ENCODE measurements around the gene SYCN. TPM values are rescaled to one million over a fixed set of nuclear protein-coding genes. Genes with fewer than 3 reads are reported as not detected.
"Not testable (repeated sequence)": the region's sequence is repeated elsewhere in the genome, so short reads cannot be mapped to it uniquely, and the experiment has no call there.

The SYCN gene
- total RNA-seq, 2 donors from 2014 or later = not detected

DNA sequence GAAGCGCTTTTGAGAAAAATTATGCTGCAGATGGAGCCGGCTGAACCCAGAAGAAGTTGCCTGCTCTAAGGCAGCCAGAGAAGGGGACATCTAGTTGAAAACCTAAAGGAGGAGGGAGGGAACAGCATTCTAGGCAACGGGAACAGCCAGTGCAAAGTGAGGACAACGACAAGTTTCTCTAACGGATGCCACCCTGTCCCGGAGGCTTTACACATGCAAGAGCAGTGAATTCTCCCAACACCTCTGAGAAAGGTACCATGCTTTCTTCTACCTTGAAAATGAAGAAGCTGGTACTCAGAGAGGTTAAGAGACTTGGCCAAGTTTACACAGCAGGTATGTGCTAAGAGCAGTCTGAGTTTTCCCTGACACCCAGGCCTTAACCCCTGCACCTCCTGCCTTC is 34.9 kb upstream of the SYCN start:
- peaks cover 0 to 17% of the 10 kb centered on the region in 2 donors for H3K4me1 Mint-ChIP-seq (ENCODE audit: low read depth in 2 of 2)
- ATAC-seq (no peak), DNase-seq (ENCODE audit: low spot score) (no peak)
- H3K36me3 Mint-ChIP-seq = no peaks in the 10 kb centered on the region
- H3K27ac Mint-ChIP-seq = no peak overlapping the region
- no peaks in the 10 kb centered on the region for H3K9me3 Mint-ChIP-seq
- H3K27me3 Mint-ChIP-seq = no peaks in the 10 kb centered on the region
- no peak overlapping the region for H3K4me3 Mint-ChIP-seq

- Mint-ChIP-seq H3K9me3 (no peaks in the 10 kb centered on the region), H3K36me3 (no peaks in the 10 kb centered on the region), H3K4me1 (ENCODE audit: low read depth in 2 of 2) (peaks cover 0 to 17% of the 10 kb centered on the region in 2 donors), H3K27ac (no peak overlapping the region), H3K27me3 (no peaks in the 10 kb centered on the region), H3K4me3 (no peak overlapping the region)
- no peak for DNase-seq (ENCODE audit: low spot score)
- ATAC-seq = no peak
Observed at GRCh38 chr19:39238209-39238608, 34.1 kb upstream of the SYCN start.

- no peak for DNase-seq (ENCODE audit: low spot score)
- H3K27ac Mint-ChIP-seq = no peak overlapping the region
- H3K27me3 Mint-ChIP-seq = no peaks in the 10 kb centered on the region
- peak; percentile 56 to 69 for ATAC-seq
- no peak overlapping the region for H3K4me3 Mint-ChIP-seq
- peaks cover 0 to 17% of the 10 kb centered on the region in 2 donors for H3K4me1 Mint-ChIP-seq (ENCODE audit: low read depth in 2 of 2)
- no peaks in the 10 kb centered on the region for H3K9me3 Mint-ChIP-seq
- H3K36me3 Mint-ChIP-seq = no peaks in the 10 kb centered on the region
Observed at GRCh38 chr19:39237200-39238184, 33.4 kb upstream of the SYCN start.

GRCh38 chr19:39236527-39236926 is 32.5 kb upstream of the SYCN start:
- DNase-seq (ENCODE audit: low spot score) = no peak
- peak overlapping the region; percentile 6 for H3K4me3 Mint-ChIP-seq

DNA sequence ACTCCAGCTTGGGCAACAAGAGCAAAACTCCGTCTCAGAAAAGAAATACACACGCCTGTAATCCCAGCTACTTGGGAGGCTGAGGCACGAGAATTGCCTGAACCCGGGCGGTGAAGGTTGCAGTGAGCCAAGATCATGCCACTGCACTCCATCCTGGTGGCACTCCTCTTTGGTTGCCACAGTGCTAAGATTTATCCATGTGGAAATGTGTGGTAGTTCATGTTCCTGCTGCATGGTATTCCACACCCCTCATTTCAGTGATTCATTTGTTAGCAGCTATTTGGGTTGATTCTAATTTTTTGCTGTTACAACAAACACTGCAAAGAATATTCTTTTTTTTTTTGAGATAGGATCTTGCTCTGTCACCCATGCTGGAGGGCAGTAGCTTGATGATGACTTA is 28.6 kb upstream of the SYCN start:
- ATAC-seq (no peak), DNase-seq (ENCODE audit: low spot score) (no peak)
- Mint-ChIP-seq H3K9me3 (no peaks in the 10 kb centered on the region), H3K4me3 (no peak overlapping the region), H3K27me3 (no peaks in the 10 kb centered on the region), H3K4me1 (ENCODE audit: low read depth in 2 of 2) (peaks cover 0 to 10% of the 10 kb centered on the region in 2 donors), H3K27ac (no peak overlapping the region), H3K36me3 (no peaks in the 10 kb centered on the region)

More at GRCh38 chr19:39236527-39236926, 32.5 kb upstream of the SYCN start:
- ATAC-seq = peak; percentile 71 to 78
- peaks cover 0 to 17% of the 10 kb centered on the region in 2 donors for H3K4me1 Mint-ChIP-seq (ENCODE audit: low read depth in 2 of 2)
- no peaks in the 10 kb centered on the region for H3K9me3 Mint-ChIP-seq
- H3K27me3 Mint-ChIP-seq = no peaks in the 10 kb centered on the region
- H3K36me3 Mint-ChIP-seq = no peaks in the 10 kb centered on the region
- peak overlapping the region in 1 of 2 donors; percentile 57 for H3K27ac Mint-ChIP-seq

DNA sequence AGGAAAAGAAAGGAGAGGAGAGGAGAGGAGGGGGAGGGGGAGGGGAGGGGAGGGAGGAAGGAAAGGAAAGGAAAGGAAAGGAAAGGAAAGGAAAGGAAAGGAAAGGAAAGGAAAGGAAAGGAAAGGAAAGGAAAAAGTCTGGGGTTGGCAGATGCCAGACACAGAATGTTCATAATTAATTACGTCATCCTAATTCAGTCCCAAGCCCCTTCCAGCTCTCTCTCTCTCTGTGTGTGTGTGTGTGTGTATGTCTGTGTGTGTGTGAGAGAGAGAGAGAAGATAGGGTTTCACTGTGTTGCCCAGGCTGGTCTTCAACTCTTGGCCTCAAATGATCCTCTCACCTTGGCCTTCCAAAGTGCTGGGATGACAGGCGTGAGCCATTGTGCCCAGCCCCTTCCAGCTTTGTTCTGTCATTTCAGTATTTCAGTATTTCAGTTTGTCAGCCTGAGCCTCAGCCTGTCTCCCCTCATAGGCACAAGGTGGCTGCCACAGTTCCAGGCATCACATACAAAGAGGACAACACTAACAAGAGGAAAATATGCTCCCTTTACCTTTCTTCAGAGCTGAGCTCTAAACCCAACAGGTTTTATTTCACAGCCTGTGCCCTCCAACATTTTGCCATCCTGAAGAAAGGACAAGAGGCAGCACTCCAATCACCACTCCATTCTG is 26.2 kb upstream of the SYCN start:
- no peaks in the 10 kb centered on the region for H3K36me3 Mint-ChIP-seq
- ATAC-seq = no peak
- H3K4me3 Mint-ChIP-seq = no peak overlapping the region
- no peaks in the 10 kb centered on the region for H3K9me3 Mint-ChIP-seq
- H3K4me1 Mint-ChIP-seq (ENCODE audit: low read depth in 2 of 2) = no peaks in the 10 kb centered on the region
- H3K27ac Mint-ChIP-seq = no peak overlapping the region
- H3K27me3 Mint-ChIP-seq = peaks cover 3 to 12% of the 10 kb centered on the region in 2 donors
- no peak for DNase-seq (ENCODE audit: low spot score)

DNA sequence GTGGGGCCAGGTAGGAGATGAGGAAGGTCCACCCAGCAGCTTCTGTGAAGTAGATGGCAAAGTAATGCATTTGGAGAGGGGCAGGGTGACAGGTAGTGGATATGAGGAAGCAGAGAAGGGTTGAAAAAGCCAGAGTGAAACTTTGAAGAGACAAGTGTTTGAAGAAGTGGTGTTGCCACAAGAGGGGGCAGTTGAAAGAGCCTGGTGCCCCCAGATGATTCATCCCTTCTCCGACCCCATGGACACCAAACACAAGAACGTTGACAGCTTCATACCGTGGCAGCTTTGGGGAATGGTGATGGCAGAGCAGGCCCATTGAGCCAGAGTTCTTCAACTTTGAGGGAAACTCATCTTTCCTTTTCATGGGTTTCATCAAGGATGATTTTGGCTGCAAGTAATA is 20.8 kb upstream of the SYCN start:
- no peak overlapping the region for H3K4me3 Mint-ChIP-seq
- ATAC-seq = no peak
- no peak overlapping the region for H3K27ac Mint-ChIP-seq
- no peaks in the 10 kb centered on the region for H3K36me3 Mint-ChIP-seq
- no peaks in the 10 kb centered on the region for H3K9me3 Mint-ChIP-seq
- H3K27me3 Mint-ChIP-seq = peaks cover 20 to 42% of the 10 kb centered on the region in 2 donors
- peaks cover 2 to 6% of the 10 kb centered on the region in 2 donors for H3K4me1 Mint-ChIP-seq (ENCODE audit: low read depth in 2 of 2)
- DNase-seq (ENCODE audit: low spot score) = no peak

GRCh38 chr19:39223703-39224279 is 19.7 kb upstream of the SYCN start:
- DNase-seq (ENCODE audit: low spot score) = no peak
- no peaks in the 10 kb centered on the region for H3K9me3 Mint-ChIP-seq
- peaks cover 25 to 42% of the 10 kb centered on the region in 2 donors for H3K27me3 Mint-ChIP-seq

DNA sequence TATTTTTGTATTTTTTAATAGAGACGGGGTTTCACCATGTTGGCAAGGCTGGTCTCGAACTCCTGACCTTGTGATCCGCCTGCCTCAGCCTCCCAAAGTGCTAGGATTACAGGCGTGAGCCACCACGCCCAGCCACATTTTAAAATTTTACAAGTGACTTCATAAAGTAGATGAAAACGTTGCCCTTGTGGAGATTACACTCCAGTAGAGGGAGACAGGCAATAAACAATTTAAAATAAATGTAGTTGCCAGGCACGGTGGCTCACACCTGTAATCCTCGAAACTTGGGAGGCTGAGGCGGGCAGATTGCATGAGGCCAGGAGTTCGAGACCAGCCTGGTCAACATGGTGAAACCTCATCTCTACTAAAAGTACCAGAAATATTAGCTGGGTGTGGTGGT is 15.0 kb upstream of the SYCN start:
- peaks cover 22 to 27% of the 10 kb centered on the region in 2 donors for H3K27me3 Mint-ChIP-seq
- not testable (repeated sequence) for DNase-seq (ENCODE audit: low spot score); H3K9me3 Mint-ChIP-seq; ATAC-seq; H3K27ac Mint-ChIP-seq; H3K4me1 Mint-ChIP-seq (ENCODE audit: low read depth in 2 of 2); H3K36me3 Mint-ChIP-seq; H3K4me3 Mint-ChIP-seq

More at GRCh38 chr19:39223703-39224279, 19.7 kb upstream of the SYCN start:
- Mint-ChIP-seq H3K36me3 (no peaks in the 10 kb centered on the region), H3K27ac (no peak overlapping the region), H3K4me3 (no peak overlapping the region), H3K4me1 (ENCODE audit: low read depth in 2 of 2) (peaks cover 2 to 6% of the 10 kb centered on the region in 2 donors)
- no peak for ATAC-seq

DNA sequence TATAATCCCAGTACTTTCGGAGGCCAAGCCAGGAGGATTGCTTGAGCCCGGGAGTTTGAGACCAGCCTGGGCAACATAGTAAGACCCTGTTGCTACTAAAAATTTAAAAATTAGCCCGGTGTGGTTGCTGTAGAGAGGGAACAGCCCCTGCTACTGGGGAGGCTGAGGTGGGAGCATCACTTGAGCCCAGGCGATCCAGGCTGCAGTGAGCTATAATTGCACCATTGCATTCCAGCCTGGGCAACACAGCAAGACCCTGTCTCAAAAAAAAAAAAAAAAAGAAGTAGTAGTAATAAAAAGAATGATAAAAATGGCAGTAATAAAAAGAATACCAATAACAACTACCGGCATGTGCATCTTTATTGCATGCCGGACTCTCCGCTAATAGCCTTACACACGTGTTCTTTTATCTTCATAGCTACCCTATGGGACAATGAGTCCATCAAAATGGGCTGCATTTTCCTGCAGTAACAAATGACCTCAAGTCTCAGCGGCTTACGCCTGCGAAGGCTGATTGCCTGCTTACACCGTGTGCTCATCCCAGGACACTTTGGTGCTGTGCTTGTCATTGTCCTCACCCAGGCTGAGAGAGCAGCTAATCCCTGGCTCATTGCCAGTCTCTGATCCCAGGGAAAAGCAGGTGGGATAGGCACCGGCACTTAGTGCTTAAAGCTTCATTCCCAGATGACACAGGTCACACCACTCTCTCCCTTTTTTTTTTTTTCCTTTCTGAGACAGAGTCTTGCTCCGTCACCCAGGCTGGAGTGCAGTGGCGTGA is 14.4 kb upstream of the SYCN start:
- H3K9me3 Mint-ChIP-seq = no peaks in the 10 kb centered on the region
- no peak for ATAC-seq
- no peak for DNase-seq (ENCODE audit: low spot score)
- H3K4me1 Mint-ChIP-seq (ENCODE audit: low read depth in 2 of 2) = no peaks in the 10 kb centered on the region
- no peak overlapping the region for H3K4me3 Mint-ChIP-seq
- peaks cover 22 to 25% of the 10 kb centered on the region in 2 donors for H3K27me3 Mint-ChIP-seq
- no peak overlapping the region for H3K27ac Mint-ChIP-seq
- H3K36me3 Mint-ChIP-seq = no peaks in the 10 kb centered on the region

DNA sequence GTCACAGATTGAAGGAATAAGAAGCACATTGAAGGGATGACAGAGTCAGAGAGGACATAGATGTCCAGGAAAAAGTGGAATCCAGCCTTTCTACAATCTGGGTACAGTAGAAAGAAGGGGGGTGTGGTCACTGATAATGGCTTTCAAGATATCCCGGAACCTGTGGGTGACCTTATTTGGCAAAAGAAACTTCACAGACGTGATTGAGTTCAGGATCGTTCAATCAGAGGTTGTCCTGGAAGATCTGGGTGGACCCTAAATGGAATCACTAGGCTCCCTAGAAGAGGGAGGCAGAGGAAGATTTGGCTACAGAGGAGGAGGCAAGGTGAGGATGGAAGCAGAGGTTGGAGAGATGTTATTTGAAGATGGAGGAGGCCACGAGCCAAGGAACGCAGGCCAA is 13.0 kb upstream of the SYCN start:
- ATAC-seq (no peak), DNase-seq (ENCODE audit: low spot score) (no peak)
- Mint-ChIP-seq H3K27me3 (peaks cover 20 to 22% of the 10 kb centered on the region in 2 donors), H3K9me3 (no peaks in the 10 kb centered on the region), H3K27ac (no peak overlapping the region), H3K4me1 (ENCODE audit: low read depth in 2 of 2) (no peaks in the 10 kb centered on the region), H3K4me3 (no peak overlapping the region), H3K36me3 (no peaks in the 10 kb centered on the region)

GRCh38 chr19:39215323-39215722 is 11.3 kb upstream of the SYCN start:
- not testable (repeated sequence) for ATAC-seq; H3K27ac Mint-ChIP-seq; H3K9me3 Mint-ChIP-seq; DNase-seq (ENCODE audit: low spot score); H3K4me3 Mint-ChIP-seq; H3K4me1 Mint-ChIP-seq (ENCODE audit: low read depth in 2 of 2); H3K36me3 Mint-ChIP-seq
- H3K27me3 Mint-ChIP-seq = peaks cover 8 to 11% of the 10 kb centered on the region in 2 donors

GRCh38 chr19:39212375-39212742 is 8.3 kb upstream of the SYCN start:
- Mint-ChIP-seq H3K4me1 (ENCODE audit: low read depth in 2 of 2) (no peaks in the 10 kb centered on the region), H3K9me3 (no peaks in the 10 kb centered on the region), H3K27me3 (peaks cover 5 to 6% of the 10 kb centered on the region in 2 donors), H3K4me3 (no peak overlapping the region), H3K27ac (no peak overlapping the region), H3K36me3 (no peaks in the 10 kb centered on the region)
- ATAC-seq (peak; percentile 82 to 87), DNase-seq (ENCODE audit: low spot score) (no peak)

Measured in natural killer cell treated with Interleukin-12 subunit alpha and Interleukin-12 subunit beta and Interleukin-15 and Interleukin-18, amount 100 ng/mL, for 72 hours (primary cell).